GM12872 (cell line): ENCODE data around the gene ZC3HAV1.

Source experiments
- CTCF ChIP-seq: IDR thresholded peaks from 3 replicates; pipeline ENCODE4 v1.5.1; 2011; ENCODE audit warnings: low read depth, mild to moderate bottlenecking, low read length, moderate library complexity; ENCODE audit not compliant: insufficient read depth

ZC3HAV1 gene

GRCh38 chr7:139087212-139087611 is 22.3 kb downstream of the ZC3HAV1 start:
- no peak for TF ChIP-seq CTCF

GRCh38 chr7:139086454-139086853 is 23.1 kb downstream of the ZC3HAV1 start:
- no peak for TF ChIP-seq CTCF

- TF ChIP-seq CTCF, result no peak
Observed at GRCh38 chr7:139084709-139085108, 24.8 kb downstream of the ZC3HAV1 start.

- no peak for TF ChIP-seq CTCF
Observed at GRCh38 chr7:139081584-139081983, 27.9 kb downstream of the ZC3HAV1 start.

- TF ChIP-seq CTCF, result no peak
Observed at GRCh38 chr7:139080905-139081304, 28.6 kb downstream of the ZC3HAV1 start.

- no peak for TF ChIP-seq CTCF
Observed at GRCh38 chr7:139079861-139080260, 29.7 kb downstream of the ZC3HAV1 start.

- no peak for TF ChIP-seq CTCF
Observed at GRCh38 chr7:139078911-139079310, 30.6 kb downstream of the ZC3HAV1 start.

GRCh38 chr7:139078399-139078798 is 31.1 kb downstream of the ZC3HAV1 start:
- no peak for TF ChIP-seq CTCF
